GM18520 (cell line): ENCODE measurements around the gene DAZAP1.
"Not testable (repeated sequence)": the region's sequence is repeated elsewhere in the genome, so short reads cannot be mapped to it uniquely, and the experiment has no call there.

Source experiments
- ATAC-seq: cut with Tn5 transposase; IDR thresholded peaks from one replicate; pipeline ENCODE4 v1.9.1; 2021; ENCODE audit not compliant: unreplicated experiment

Gene DAZAP1

DNA sequence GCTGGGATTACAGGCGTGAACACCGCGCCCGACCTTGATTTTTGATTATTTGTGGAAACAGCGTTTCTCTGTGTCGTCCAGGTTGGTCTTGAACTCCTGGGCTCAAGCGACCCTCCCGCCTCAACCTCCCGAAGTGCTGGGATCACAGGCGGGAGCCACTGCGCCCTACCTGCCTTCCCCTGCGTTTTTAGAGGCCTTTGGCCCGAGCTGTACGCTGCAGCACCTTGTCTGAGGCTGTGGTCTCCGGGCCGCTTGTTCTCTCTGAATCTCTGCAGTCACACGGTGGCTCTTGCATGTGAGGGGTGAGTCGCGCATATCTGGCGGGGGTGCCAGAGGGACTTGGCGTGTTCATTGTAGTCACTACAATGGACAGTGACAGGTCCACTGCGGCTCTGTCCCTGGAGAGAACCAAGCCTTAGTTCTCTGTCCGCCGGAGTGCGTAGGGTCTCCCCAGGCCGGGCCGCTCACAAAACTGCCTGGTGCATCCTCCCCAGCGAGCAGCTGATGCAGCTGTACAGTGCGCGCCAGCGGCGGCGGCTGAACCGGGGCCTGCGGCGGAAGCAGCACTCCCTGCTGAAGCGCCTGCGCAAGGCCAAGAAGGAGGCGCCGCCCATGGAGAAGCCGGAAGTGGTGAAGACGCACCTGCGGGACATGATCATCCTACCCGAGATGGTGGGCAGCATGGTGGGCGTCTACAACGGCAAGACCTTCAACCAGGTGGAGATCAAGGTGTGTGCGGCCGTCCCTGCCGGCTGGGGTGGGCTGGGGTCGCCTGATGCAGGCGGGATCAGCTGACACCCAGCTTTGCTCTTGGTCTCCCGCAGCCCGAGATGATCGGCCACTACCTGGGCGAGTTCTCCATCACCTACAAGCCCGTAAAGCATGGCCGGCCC, 32.4 kb downstream of the DAZAP1 start:
- ATAC-seq = not testable (repeated sequence)

DNA sequence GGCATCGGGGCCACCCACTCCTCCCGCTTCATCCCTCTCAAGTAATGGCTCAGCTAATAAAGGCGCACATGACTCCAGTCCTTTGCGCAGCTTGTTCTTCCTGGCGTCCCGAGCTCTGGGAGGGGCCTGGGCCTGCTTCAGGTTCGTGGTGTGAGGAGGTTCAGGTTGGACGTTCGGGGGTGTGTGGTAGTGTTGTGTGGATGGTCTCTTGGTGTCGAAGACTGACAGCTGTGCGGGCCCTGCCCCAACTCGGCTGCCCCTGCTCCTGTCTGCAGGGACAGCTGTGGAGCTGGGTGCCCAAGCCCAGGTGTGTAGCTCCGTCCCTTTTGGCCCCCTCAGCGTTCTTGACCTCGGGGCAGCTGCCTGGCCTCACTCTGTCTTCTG, 33.0 kb downstream of the DAZAP1 start:
- no peak for ATAC-seq

DNA sequence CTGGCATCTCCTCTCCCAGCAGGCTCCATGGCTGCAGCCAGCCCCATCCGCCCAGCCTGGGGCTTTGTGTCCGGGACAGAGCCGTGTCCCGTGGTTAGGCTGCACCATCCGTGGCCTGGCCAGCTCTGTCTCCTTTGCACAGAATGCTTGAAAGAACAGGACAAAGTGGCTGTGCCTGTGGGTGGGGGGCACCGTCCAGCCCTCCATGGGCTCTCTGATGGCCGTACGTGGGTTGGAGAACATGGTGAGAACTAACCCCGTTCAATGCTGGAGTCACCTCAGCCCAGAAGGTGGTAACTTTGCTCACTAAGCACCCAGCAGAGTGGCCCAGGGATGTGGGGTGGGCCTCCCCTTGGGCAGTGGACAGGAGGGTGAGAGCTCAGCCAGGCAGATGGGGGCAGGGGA, 33.6 kb downstream of the DAZAP1 start:
- ATAC-seq = no peak

DNA sequence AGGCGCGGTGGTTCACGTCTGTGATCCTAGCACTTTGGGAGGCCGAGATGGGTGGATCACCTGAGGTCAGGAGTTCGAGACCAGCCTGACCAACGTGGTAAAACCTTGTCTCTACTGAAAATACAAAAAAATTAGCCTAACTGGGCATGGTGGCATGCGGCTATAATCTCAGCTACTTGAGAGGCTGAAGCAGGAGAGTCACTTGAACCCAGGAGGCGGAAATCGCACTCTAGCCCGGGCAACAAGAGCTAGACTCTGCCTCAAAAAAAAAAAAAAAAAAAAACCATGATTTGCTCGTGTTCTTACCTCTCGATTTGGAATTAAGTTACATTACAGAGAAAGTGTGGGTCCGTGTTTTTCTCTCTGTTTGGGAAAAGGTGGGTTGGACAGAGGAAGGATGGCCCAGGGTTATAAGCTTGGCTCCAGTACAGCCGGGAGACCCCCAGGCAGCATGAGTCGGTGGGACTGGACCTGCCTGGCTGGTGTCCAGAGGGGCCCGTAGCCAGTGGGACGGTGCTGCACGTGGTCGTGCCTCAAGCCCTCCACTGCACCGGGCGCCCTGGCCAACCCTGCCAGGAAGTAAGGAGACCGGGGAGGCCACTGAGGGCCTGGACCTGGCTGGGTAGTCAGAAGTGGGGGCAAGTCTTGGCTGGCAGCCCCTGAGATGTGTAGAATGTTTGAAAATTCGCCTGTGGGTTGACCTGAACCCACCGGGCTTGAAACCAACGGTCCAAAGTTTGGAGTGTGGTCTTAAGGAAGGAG, 34.5 kb downstream of the DAZAP1 start:
- no peak for ATAC-seq

DNA sequence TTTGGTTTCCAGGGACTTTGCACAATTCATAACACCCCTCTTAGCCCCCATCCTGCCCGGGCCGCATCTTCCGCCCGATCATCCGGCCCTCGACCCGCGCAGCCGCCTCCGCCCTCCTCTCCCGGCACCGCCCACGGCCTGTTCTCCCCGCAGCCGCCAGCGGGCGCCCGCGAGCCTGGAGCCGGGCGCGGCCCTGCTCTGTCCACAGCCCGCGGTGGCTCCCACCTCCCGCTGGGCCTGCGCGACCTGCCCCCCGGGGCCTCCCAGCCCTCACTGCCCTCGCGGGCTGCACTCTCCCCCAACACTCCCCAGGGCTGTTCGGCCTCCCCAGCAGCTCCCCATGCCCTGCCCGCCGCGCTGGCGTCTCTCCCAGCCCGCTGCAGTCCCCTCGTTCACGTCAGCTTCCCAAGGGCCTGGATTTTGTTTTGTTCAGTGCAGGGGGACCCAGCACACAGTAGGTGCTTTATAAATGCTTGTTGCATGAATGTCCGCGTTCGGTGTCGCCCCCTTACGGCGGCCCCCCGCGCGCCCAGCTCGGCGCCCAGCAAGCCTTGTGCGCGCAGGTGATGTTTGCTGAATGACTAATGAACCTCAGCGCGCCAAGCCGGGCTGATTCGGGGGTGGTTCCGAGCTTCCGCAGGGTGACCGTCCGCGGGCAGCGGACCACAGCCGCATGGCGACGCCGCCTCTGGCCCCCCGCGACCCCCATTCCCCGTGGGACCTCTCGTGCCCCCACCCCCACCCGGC, 38.0 kb downstream of the DAZAP1 start:
- peak; percentile 52 for ATAC-seq

DNA sequence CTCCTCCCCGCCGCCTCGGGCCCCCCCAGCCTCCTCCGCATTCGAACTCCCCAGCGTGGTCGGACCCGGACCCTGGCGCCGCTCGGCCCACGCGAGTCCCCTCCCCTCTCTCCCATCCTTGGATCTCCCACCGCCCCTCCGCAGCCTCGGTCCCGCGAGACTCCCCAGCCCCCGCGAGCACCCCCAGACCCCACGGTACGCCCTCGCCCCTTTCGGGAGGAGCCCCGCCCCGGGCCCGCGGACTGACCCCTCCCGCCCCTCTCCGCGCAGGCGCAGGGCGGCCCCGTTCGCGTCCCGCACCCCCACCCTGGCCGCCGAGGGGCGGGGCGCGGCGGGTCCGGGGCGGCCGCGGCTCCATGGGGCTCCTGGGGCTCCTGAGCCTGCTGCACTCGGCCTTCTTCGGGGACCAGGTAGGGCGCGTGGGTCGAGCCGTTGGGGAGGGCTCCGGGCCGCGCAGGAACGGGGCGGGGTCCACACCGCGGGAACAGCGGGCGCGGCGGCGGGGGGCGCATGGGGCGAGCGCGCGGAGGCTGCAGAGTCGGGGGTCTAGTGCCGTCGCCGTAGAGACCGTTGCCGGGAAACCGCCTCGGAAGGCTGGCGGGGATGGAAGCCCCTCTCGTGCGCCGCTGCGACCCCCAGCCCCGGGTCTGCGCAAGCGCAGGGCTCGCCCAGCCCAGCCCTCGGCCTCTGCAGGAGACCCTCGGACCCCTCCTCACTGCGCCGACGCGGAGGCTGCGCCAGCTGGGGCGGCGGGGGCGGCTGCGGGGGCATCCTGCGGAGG, 38.7 kb downstream of the DAZAP1 start:
- ATAC-seq = no peak

DNA sequence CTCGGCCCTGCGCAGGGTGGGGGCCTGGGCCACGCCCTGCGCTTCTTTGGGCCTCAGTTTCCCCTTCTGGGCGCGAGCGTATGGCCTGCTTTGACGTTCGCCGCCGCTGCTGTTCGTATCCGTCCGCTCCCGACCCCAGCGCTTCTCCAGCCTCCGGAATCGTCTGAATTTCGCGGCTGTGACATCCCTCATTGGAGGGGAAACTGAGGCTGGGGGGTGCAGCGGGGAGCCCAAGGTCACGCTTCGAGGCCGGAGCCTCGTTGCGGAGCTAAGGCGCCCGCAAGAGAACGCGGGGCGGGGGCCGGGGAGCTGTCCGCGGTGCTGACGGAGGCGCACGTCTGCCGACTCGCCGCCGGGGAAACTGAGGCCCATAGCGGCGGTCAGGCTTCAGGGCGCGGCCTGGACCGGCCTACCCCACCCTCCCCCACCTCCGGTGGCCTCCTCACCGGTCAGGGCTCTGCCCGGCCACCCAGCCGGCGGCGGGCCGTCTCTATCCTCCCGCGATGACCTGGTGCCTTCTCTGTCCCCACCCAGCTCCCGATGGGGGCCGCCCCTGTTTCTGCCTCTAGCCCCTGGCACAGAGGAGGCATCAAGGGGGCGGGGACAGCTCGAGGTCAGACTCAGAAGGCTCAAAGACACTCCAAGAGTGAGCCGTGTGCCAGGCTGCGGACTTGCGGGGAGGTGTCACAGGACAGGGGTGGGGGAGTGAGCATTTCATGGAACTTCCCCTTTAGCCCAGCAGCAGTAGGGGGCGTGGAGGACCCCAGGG, 39.5 kb downstream of the DAZAP1 start:
- ATAC-seq = no peak

DNA sequence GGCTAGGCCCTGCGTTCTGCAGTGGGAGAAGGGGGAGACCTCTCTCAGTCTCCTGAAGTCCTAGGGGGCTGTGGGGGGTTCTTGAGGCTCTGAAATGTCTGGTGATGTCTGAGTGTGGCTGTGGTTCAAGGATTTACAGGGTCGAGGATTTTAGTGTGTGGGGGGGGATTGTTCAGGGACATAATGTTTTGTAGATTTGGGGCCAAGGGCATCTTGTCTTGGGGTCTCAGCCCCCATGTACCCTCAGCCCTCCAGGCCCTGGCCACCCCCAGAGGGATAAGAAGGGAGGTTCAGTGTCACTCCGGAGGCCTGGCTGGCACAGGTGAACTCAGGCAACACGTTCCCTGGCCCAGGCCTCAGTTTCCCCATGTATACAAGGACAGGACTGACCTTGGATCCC, 40.1 kb downstream of the DAZAP1 start:
- ATAC-seq = no peak

DNA sequence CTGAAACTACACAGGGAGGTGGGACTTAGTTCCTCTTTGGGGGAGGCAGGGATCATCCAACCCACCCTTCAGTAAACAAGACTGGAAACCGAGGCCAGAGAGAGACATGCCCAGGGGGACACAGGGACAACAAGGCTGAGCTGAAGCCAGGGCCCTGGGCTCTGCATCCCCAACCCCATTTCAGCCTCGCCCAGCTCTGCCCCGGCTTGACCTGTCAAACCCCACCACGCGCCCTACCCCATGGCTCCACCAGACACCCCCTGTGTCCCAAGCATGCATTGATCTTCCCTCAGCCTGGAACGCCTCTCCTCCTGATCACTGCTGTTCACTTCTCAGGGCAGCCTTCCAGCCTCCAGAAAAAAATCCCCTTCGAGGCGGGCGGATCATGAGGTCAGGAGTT, 40.6 kb downstream of the DAZAP1 start:
- ATAC-seq = no peak

DNA sequence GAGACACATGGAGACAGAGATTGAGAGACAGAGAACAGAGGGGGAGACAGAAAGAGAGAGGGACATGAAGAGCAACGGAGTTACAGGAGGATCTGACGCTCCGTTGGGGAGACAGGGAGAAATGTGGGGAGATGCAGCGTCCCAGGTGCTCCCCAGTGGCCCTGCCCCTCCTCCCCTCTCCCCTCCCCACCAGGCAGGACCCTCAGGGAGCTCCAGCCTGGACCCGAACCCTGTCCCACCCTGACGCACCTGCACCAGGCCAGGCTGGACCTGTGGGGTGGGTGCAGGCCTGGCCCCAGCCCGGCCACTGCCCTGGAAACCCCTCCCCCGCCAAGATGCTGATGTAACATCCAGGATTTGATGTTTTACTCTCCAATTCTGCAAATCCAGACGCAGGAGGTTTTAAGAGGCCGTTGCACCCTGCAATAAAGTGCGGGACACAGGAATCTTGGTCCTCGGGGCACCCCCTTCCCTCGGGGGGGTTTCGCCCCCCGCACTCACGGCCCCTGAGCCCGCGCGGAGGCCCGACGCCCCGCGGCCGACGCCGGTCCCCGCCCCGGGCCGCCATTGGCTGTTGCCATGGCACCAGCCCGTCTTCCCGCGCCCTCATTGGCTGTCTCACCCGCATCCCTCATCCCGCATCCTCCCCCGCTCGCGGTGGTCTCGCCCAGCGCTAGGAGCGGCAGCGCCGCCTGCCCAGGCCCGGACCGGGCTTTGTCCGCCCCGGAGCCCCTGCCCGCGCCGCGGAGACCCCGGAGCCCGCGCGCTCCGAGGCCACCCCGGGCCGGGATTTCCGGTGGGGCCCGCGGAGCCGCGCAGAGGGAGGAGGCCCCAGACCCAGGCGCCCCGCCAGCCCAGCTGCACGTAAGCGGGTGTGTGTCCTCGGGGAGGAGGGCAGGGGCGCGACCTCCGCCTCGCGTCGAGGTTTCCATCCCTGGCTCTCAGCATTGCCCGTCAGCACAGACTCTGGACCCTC, 42.4 kb downstream of the DAZAP1 start, which contains the start of gene APC2:
Gene APC2, plus strand, starts transcription at position 655 of the 976 bp plus-strand sequence. CDS start 2,881 bp downstream, outside the sequence.
- ATAC-seq = no peak

DNA sequence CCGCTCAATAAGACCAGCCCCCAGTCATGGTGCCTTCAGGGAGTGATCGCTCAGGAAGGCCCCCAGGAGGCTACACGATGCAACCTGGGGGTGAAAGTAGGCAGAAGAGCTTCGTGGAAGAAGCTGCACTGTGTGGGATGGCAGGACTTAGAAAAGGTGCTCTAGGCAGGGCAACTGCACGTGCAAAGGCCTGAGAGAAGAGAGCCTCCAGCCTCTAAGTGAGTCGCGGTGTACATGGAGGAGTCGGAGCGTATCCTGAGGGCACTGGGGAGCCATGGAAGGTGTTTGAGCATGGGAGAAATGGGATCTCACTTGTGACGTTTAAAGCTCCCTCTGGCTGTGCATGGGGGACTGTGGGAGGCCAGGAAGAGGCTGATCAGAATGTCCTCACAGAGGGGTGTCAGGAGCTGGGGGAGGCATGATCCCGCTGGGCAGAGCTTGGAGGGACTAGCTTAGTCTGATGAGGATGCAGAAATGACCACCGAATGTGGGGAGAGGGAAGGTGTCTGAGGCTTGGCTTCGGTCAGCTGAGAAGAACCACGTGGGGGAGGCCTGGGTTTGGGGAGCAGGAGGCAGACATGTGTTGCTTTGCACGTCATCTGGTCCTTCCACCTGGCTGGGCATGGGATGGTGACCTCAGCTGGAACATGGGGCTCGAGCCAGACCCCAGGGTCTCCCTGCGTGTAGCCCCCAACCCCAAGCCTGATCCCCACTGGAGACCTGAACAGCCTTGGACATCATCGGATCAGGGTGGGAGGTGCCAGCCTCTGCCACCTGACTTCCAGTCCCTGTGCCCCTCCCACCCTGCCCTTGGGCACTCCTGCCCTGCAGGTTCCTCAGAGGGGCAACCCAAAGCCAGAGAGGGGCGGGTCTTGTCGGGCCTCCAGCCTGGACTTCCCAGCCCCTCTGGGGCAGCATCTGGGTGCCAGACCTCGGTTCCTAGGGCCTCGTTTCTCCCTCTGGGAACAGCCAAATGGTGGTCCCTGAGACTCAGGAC, 43.6 kb downstream of the DAZAP1 start:
- no peak for ATAC-seq

DNA sequence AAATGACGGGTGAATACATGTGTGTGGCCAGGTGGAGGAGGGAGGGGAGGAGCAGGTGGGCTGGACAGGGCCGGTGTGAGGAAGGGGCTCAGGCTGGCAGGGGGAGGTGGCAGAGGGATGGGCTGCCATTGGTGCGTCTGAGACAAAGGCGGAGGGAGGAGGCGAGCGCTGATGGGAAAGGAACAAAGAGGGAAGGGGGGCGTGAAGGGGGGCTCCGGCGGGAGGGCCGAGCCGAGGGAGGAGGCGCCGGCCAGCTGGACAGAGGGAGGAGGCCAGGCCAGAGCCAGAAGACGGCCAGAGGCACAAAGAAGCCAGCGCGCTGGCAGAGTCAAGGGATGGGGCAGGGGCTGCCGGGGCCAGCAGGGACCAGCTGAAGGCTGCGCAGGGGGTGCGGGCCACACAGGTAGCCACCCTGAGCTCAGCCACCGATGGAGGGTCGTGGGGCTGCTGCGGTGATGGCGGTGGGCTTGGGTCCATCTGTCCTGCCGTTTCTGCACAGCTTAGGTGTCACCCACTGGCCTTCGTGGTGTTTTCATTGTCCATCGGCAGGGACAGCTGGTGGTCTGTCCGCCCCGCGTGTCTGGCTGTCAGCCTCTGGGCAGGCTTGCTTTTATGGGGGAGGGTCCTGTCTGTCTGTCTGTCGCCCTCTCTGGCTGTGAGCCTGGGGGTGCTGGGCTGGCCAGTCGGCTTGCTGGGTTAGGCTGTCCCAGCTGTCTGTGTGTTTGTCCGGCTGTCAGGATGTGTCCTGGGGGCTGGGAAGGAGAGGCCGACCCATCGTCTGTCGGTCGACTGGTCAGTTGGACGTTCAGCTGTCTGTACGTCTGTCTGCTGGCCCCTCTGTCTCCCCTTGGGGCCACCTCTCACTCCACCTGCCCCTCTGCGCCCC, 44.8 kb downstream of the DAZAP1 start:
- no peak for ATAC-seq

DNA sequence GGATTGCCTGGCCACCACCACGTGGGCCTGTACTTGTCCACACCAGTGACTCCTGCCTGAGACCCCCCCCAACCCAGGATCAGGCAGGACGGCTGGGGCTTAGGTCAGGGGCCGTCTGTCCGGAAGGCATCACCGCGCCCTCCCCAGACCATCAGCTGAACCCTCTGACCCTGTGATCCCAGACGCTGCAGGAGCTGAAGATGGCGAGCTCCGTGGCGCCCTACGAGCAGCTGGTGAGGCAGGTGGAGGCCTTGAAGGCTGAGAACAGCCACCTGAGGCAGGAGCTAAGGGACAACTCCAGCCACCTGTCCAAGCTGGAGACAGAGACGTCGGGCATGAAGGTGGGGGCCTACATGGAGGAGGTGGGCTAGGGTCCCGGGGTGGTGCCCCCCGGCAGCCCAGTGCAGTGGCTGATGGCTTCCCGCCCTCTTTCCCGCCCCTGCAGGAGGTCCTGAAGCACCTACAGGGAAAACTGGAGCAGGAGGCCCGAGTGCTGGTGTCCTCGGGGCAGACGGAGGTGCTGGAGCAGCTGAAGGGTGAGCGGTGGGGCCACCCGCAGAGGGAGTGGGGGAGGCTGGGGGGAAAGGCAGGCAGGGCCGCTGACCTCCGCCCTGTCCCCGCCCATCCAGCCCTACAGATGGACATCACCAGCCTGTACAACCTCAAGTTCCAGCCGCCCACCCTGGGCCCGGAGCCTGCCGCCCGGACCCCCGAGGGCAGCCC, 45.6 kb downstream of the DAZAP1 start:
- no peak for ATAC-seq

DNA sequence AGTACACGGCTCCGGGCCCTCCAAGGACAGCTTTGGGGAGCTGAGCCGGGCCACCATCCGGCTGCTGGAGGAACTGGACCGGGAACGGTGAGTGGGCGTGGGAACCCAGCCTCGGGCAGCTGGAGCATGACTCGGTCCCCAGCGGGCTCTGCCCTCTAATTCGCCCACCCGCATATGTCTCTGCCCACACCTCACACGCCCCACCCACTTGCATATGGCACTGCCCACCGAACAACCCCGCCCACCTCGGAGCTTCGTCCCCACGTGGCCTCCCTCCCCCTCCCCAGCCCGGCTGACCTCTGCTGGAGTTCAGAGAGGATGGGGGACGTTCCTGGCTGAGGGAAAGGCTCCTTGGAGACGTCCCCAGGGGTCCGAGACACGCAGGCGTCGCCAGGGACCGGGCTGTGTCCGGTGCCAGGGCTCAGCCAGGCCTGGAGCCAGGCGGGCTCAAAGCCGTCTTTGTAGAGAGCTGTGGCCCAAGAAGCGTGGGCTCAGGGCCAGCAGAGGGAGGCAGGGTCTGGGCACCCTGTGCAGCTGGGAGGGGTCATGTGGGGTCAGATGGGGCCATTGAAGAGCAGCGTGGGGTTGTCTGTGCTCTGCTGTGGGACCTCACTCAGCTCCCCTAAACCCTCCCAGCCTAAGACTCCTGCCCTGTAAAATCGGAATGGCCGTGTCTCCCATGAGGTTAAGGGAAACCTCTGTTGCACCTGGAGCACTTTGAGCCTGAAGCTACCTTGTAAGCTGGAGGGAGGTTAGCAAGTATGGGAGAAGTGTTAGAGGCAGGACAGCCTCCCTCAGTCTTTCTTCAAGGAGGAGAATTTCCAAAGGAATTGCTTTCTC, 46.4 kb downstream of the DAZAP1 start:
- no peak for ATAC-seq

DNA sequence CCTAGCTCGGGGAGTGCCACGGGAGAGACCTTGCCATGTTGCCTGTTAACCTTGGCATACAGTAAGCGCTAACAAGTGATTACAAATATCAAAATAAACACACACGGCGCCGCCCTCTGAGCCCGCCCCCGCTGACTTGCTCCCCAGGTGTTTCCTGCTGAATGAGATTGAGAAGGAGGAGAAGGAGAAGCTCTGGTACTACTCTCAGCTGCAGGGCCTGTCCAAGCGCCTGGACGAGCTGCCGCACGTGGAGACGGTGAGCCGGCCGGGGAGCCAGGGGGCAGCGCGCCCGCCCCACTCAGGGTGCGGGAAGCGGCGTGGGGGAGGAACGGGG, 47.6 kb downstream of the DAZAP1 start:
- no peak for ATAC-seq
